ENCODE results near the gene POC1B.

Gene POC1B

DNA sequence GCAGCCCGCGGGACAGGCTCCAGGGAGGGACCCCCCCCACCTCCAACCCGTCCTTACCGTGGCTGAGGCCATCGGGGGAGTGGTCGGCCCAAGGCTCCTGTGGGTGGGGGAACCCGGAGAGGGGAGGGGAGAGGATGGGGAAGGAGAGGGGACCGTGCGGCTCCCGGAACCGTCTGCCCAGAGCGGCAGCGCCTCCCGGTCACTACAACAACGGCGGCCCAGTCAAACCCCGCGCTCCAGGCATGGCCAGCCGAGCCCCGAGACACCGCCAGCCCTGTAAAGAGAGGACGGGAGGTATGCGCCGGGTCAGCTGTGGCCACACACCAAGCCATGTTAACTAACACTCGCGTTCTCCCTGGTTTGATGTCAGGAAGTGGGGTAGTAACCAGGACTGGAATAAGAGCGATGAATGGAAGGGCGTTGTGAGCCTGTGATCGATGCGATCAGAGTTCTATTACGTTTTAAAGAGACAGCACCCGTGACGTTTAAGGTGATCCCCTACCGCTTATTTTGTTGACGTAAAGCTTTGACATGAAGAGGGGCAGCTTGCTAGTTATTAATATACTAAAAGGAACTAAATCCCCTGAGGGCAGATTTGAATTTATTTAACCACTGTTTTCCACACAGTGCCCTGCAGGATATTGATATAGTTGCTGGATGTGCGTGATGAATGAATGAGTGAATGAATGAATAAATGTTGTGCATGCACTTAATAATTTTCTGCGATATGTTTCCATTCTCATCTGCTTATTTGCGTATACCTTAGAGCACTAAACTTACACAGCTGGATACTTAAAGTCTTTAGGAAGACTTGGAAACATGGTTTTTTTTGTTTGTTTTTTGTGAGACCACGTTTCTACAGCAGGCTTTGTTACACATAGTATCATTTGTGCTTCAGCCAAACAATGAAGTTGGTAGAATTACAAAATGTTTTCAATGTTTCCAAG is at the start of gene POC1B:
Gene POC1B (minus strand): TSS at position 224 of the 947 bp plus-strand sequence. CDS start 152 bp downstream, at position 72.
- DNase-seq = peak; percentile 92

GRCh38 chr12:89575374-89575773 is 49.5 kb upstream of the POC1B start:
- DNase-seq = no peak

GRCh38 chr12:89574736-89575208 is 48.9 kb upstream of the POC1B start:
- DNase-seq = no peak

DNA sequence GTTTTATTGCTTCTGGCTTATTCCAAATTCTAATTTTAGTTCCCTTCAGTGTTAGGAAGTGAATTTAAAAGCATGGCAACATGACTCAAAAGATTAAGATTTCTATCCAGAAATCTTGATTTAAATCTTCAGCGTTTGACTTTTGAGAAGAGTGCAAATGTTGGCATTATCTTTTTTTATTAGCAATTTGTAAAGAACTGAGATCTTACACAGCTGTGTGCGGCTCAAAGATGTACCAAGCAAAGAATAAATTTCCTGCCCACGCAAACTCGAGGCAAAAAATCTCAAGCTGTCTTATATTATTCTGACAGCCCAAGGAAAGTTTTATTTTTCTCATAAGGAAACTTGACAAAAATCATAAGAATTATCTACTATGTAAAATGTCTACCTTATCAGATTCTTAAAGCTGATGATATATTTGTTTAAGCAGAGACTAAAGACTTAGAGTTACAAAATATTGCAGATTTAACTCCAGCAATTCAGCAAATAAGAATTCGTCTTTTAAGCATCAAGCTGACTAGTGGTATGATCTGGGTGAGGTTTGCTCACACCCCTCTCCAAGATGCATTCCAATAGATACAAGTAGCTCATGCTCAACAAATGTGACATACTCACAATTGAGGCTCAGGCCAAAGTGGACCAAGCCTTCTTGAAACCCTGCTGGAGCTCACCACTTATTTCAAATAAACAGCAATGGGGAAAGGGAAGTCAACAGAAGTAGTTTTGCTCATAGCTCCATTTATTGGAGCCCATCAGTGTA is 47.4 kb upstream of the POC1B start:
- no peak for DNase-seq

- no peak for DNase-seq
Measured at GRCh38 chr12:89571491-89572195, 45.8 kb upstream of the POC1B start.

DNA sequence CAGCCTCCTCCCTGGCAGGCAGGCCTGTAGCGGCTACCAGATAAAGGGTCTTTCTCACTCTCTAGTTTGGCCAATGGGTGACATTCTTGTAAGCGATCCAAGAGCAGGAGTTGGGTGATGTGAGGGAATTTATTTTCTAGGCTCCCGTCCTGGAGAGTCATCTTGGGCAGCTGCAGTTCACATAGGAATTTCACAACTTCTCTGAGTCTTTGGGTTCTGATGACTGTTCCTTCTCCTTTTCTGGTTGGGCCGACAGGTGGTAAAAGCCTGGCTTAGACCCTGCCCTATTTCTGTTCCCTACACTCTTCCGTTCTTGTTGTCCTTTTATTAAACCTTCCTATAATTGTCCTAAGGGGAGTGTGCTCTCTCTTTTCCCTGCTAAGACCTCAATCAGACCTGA is 42.6 kb upstream of the POC1B start:
- no peak for DNase-seq

DNA sequence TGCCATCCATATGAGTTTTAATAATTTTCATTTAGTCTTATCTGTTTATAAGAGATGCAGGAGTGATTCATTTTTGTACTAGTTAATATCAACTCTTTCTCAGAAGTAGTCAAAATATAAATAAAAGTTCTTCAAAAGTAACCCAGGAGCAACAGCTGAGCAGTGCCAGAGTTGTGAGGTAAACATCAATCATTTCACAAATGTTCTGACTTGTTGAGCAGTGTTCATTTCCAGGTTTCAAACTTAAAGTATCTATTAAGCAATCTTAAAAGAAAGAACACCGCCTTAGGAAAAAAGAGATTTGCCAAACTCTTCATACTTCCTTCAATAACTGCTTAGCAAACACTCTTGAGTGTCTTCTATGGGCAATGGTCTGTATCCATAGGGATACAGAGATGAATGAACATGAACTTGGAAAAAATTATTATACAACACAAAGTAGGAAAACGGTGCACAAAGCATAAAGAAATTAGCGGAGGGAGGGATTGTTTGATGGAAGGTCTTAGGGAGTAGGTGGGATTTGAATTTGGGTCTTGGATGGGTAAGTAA is 41.9 kb upstream of the POC1B start:
- DNase-seq = no peak

- no peak for DNase-seq
Measured at GRCh38 chr12:89566615-89567014, 40.8 kb upstream of the POC1B start.

GRCh38 chr12:89565002-89565401 is 39.2 kb upstream of the POC1B start:
- DNase-seq = no peak

- no peak for DNase-seq
Measured at GRCh38 chr12:89559753-89560152, 33.9 kb upstream of the POC1B start.

GRCh38 chr12:89556976-89557375 is 31.1 kb upstream of the POC1B start:
- no peak for DNase-seq

DNA sequence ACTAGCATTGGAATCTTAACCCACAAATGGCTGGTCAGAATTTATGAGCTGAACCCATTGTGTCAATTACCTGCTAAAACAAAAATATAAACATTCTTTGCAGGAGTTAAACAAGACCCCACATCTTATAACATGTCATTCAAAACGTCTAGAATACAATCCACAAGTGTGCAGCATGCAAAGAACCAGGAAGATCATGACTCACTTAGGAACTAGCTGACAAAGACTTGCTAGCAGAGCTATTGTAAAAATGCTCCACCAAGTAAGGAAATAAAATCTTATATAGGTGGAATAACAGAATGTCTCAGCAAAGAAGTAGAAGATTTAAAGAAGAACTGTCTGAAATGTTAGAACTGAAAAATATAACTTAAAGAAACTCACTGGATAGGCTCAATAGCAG is 26.5 kb upstream of the POC1B start:
- DNase-seq = no peak

DNA sequence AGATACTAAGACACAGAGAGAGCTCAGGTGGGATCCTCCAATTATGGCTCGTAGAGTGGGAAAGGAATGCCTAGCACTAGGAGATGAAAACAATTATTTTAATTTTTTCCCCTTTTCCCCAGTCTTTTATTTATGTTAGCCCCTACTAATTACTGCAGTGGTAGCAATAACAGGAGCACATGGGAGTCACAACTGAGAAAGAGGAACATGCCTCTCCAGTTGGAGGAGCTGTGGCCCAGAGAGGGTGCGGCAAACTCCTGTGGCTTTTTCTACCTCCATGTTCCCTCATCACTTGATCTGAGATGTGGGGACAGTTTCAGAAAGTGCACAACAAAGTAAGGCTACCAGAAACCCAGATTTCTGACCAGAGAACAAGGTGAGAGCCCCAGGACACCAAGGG is 25.9 kb upstream of the POC1B start:
- DNase-seq = no peak

- DNase-seq = no peak
Measured at GRCh38 chr12:89547101-89547500, 21.3 kb upstream of the POC1B start.

DNA sequence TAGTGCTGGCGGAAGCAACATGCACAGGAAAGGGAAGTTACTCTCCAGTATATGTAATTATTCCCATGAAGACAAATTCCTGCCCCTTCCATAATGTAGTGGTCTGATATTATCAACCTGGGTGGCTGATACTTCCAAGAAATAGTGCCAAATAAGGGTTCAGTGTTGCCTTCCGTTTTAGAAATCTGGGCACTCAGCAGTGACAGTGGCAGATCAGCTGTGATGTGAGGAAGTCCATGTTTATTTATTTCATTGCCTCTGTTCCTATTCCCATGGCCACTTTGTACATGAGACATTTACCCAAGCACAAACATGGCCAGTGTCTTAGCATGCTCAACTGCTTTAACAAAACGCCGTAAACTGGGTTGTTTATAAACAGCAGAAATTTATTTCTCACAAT is 20.3 kb upstream of the POC1B start:
- no peak for DNase-seq

- DNase-seq = peak; percentile 63
Measured at GRCh38 chr12:89544681-89545184, 18.9 kb upstream of the POC1B start.

DNA sequence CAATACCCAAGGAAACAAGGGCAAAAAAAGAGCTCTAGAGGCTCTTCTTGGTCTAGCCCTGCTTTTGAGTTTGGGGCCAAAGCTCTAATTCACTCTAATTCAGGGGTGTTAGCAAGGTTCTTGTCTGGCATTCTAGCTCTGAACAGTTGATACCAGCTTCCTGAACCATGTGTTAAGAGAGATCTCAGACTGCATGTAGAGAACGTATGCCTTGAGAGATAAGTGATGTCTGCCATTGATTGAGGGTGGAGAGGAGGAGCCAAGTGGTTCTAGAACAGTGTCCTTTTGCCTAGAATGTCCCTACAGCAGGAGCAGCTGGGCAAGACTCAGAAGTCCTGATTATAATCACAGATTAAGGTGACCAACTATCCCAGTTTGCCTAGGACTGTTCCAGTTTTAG is 18.2 kb upstream of the POC1B start:
- no peak for DNase-seq

- peak; percentile 74 for DNase-seq
Measured at GRCh38 chr12:89542912-89543592, 17.2 kb upstream of the POC1B start.

DNA sequence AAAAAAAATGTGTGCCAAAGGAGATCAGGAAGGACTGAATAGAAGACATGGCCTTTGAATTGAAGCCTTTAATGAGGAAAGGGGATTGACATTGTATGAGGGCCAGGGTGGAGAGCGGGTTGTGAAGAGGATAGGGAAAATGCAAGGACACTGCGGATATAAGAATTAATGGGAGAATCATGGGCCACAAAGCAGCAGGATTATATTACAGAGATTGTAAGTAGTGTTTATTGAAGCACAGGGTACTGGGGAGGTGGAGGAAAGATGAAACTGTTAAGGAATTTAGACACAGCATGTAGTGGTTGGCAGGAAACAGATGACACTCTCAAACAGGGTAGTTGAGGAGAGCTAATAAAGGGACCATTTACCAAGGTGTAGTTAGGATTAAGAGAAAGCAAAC is 16.4 kb upstream of the POC1B start:
- no peak for DNase-seq

DNA sequence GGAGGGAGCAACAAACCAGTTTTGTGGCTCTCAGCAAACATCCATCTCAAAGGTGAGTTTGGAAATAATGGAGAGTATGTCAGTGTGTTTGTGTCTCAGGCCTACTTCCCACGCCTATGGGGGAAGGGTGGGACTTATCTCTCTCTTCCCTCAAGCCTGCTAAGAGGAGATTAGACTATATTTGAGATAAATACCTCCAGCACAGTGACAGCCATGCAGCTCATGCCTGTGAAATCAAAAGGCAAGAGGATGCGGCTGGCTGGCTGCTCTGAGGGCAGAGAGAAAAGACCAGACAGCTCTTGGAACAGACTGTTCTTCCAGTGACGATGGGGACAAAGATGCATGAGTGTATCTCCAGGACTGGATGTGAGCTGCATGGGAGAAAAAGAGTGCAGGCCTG is 14.7 kb upstream of the POC1B start:
- DNase-seq = no peak

DNA sequence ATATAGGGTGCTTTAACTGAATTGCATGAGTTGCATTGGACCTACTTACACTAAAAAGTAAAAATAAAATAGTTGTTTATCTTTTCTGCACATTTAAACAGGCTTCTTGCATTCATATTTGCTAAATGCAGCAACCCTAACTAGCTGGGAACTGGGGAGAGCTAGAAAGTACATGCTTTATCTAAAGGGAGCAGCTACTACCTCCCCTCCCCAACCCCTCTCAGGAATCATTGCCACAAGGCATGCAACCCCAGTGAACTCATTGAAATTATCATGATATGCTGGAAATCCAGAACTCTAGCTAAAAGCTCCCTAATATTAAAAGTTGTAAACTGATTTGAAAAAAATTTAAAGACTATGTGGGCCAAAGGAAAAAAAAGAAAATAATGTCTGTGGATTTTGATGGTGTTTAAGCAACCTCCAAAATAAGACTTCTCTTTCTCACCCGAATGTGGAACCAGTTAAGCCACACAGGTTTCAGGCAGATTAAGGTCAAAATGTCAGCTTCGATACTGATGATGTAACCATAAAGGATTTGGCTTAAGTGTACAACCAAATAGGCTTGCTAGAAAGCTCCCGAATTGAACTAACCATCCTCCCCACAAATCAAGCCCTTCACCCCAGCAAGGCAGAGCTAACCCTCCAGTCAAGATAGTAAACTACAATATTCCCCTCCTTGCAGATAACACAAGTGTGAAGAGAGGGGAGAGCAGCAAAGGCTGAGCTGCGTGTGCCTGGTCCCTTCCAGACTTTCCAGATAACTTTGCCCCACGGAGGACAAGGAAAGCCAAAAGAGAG is 13.8 kb upstream of the POC1B start:
- DNase-seq = no peak

All from left hindlimb (tissue), 1 donor.